HEK293 (cell line): Measurements from ENCODE around the gene PCLAF.

Source experiments
- PATZ1 ChIP-seq: fragments of 450-650 bp; formaldehyde crosslinking; IDR thresholded peaks from 2 replicates; pipeline ENCODE4 v1.5.1; 2016; ENCODE audit warnings: missing biosample characterization, missing genetic modification characterization
- ZBTB8A ChIP-seq: fragments of 450-650 bp; formaldehyde crosslinking; IDR thresholded peaks from 2 replicates; pipeline ENCODE4 v1.5.1; 2016; ENCODE audit warnings: missing biosample characterization, missing genetic modification characterization
- ZNF146 ChIP-seq: fragments of 450-650 bp; formaldehyde crosslinking; IDR thresholded peaks from 2 replicates; pipeline ENCODE4 v1.5.1; 2016; ENCODE audit warnings: missing biosample characterization, missing genetic modification characterization
- ZNF18 ChIP-seq: fragments of 450-650 bp; formaldehyde crosslinking; IDR thresholded peaks from 2 replicates; pipeline ENCODE4 v1.5.1; 2016; ENCODE audit warnings: missing biosample characterization, missing genetic modification characterization
- ZNF76 ChIP-seq: fragments of 450-650 bp; formaldehyde crosslinking; IDR thresholded peaks from 2 replicates; pipeline ENCODE4; 2016; ENCODE audit warnings: low read depth, missing biosample characterization, missing genetic modification characterization, borderline replicate concordance
- ZNF785 ChIP-seq: fragments of 450-650 bp; formaldehyde crosslinking; IDR thresholded peaks from 2 replicates; pipeline ENCODE4 v1.5.1; 2016; ENCODE audit warnings: missing biosample characterization, missing genetic modification characterization

- TF ChIP-seq ZNF18 (tag by site-specific recombination) = no peak
- TF ChIP-seq ZBTB8A (tag by site-specific recombination) = no peak
- no peak for TF ChIP-seq PATZ1
- TF ChIP-seq ZNF785 (tag by site-specific recombination) = no peak
- no peak for TF ChIP-seq ZNF76
- TF ChIP-seq ZNF146 (tag by site-specific recombination) = no peak
Observed at GRCh38 chr15:64422697-64423096, 41.5 kb upstream of the PCLAF start.
